HFFc6 (cell line): ENCODE results near the gene GATAD2A. TPM values are rescaled to one million over a fixed set of nuclear protein-coding genes. Genes with fewer than 3 reads are reported as not detected.

Experiments
- DNase-seq: peaks from one replicate; pipeline ENCODE4 v3.0.0-alpha.2; 2018
- H3K27ac Mint-ChIP-seq: 2 replicates; pipeline ENCODE4 v1.8.0; 2020; ENCODE audit warnings: mild to moderate bottlenecking, mixed read lengths
- H3K27me3 Mint-ChIP-seq: 2 replicates; pipeline ENCODE4 v1.8.0; 2021; ENCODE audit warnings: mild to moderate bottlenecking, moderate library complexity, mixed read lengths; ENCODE audit not compliant: insufficient read depth
- H3K36me3 Mint-ChIP-seq: 2 replicates; pipeline ENCODE4 v1.8.0; 2021; ENCODE audit warnings: low read depth, mixed read lengths
- H3K4me1 Mint-ChIP-seq: 2 replicates; pipeline ENCODE4 v1.8.0; 2020; ENCODE audit warnings: low read depth, mixed read lengths
- H3K4me3 Mint-ChIP-seq: 2 replicates; pipeline ENCODE4 v1.8.0; 2020; ENCODE audit warnings: mild to moderate bottlenecking, moderate library complexity, mixed read lengths
- H3K9me3 Mint-ChIP-seq: 2 replicates; pipeline ENCODE4 v1.8.0; 2020; ENCODE audit warnings: mild to moderate bottlenecking, mixed read lengths
- total RNA-seq, 6 experiments: library from RNA; stranded (reverse); fragmentation: NEBNext Ultra II Directional; extraction: Animal tissue kit (Norgen Biotek cat#: 25700); gene quantifications; 2 replicates in 1 of 6; 3 replicates in 5 of 6; pipeline ENCODE4 v1.2.3, GENCODE V29; 2021
- TF ChIP-seq, protein P1 (sequence below): fragments of 200-600 bp; sonication (generic); IDR thresholded peaks from 2 replicates; pipeline ENCODE4 v1.5.0; 2021; ENCODE audit warnings: antibody characterized with exemption, mild to moderate bottlenecking

The GATAD2A gene
- total RNA-seq, 6 experiments from 2014 or later = 107 to 123 (median 112) TPM

DNA sequence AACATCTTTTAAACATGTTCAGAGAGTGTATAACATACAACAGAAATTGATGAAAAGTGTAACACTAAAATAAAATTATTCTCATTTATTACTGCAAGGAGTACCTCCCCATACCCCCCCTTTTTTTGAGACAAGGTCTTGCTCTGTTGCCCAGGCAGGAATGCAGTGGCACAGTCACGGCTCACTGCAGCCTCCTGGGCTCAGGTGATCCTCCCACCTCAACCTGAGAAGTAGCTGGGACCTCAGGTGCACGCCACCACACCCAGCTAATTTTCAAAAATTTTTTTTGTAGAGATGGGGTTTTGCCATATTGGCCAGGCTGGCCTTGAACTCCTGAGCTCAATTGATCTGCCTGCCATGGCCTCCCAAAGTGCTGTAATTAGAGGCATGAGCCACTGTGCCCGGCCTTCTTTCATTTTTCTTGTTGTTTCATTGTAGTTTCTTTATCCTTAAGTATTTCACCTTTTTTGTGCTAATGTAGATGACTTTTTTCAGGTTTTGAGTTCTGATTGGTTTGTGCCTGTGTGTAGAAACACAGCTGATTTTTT, 28.3 kb downstream of the GATAD2A start:
- DNase-seq = no peak
- no peaks in the 10 kb centered on the region for H3K36me3 Mint-ChIP-seq
- H3K27me3 Mint-ChIP-seq = no peaks in the 10 kb centered on the region; the same call in 1 of the 2 replicates
- no peak overlapping the region for H3K4me3 Mint-ChIP-seq
- no peak overlapping the region for H3K27ac Mint-ChIP-seq
- H3K4me1 Mint-ChIP-seq = no peaks in the 10 kb centered on the region; the same call in 1 of the 2 replicates
- TF ChIP-seq, protein P1, sequence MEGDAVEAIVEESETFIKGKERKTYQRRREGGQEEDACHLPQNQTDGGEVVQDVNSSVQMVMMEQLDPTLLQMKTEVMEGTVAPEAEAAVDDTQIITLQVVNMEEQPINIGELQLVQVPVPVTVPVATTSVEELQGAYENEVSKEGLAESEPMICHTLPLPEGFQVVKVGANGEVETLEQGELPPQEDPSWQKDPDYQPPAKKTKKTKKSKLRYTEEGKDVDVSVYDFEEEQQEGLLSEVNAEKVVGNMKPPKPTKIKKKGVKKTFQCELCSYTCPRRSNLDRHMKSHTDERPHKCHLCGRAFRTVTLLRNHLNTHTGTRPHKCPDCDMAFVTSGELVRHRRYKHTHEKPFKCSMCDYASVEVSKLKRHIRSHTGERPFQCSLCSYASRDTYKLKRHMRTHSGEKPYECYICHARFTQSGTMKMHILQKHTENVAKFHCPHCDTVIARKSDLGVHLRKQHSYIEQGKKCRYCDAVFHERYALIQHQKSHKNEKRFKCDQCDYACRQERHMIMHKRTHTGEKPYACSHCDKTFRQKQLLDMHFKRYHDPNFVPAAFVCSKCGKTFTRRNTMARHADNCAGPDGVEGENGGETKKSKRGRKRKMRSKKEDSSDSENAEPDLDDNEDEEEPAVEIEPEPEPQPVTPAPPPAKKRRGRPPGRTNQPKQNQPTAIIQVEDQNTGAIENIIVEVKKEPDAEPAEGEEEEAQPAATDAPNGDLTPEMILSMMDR = no peak
- no peaks in the 10 kb centered on the region for H3K9me3 Mint-ChIP-seq

DNA sequence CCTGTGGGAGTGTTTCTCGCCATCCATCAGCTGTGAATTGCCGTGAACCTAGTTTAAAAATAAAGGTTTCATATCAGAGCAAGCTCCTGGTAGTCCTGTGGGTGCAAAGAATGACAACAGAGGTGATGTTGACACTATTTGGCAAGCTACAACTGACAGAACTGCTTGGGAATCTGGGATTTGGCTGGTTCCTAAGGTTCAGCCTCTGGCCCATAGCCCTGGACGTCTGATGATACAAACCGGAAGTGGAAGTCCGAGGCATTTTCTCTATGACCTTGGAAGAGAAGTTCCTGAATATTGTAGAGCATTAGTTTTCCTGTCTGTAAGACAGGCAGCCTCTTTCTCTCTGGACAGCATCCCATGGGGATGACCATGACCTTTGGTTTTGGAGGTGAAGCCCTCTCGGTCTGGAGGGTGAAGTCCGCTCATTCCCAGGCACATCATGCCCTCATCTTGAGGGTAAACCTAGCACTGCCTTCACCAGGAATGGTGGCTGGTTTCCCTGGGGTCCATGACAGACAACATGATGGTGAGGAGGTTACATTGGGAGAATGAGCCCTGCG, 29.1 kb downstream of the GATAD2A start:
- Mint-ChIP-seq H3K4me3 (no peak overlapping the region), H3K4me1 (no peaks in the 10 kb centered on the region; the same call in 1 of the 2 replicates), H3K36me3 (no peaks in the 10 kb centered on the region), H3K9me3 (no peaks in the 10 kb centered on the region), H3K27ac (no peak overlapping the region), H3K27me3 (no peaks in the 10 kb centered on the region; the same call in 1 of the 2 replicates)
- no peak for DNase-seq
- TF ChIP-seq, protein P1 = no peak

DNA sequence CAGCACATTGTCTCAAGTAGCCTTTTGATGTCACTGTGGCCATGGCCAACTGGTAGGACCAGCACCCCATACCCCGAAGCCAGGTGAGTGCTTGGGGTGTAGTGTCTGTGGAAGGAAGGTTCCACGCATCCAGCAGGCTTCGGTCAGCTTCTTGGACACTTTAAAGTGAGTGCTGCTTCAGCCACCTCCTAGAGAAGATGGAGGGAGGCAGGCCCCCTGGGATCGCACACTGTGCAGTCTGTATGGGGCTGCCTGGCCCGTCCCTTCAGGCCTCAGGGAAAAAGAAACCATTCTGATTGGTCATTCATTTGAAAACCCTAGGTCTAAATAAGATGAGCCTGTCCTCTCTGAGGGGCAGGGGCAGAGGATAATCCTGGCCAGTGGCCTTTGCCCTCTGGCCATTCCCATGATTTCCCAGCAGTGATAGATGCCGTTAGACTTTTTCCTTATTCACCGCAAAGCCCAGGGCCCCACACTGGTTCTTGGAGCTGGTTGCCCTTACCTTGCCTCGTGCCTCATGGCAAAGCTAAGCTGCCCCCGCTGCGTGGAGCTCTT, 30.7 kb downstream of the GATAD2A start:
- no peak for DNase-seq
- TF ChIP-seq, protein P1 = no peak
- peaks cover 6% of the 10 kb centered on the region for H3K4me1 Mint-ChIP-seq
- H3K27ac Mint-ChIP-seq = no peak overlapping the region
- no peak overlapping the region for H3K4me3 Mint-ChIP-seq
- H3K27me3 Mint-ChIP-seq = no peaks in the 10 kb centered on the region; the same call in 1 of the 2 replicates
- H3K36me3 Mint-ChIP-seq = peaks cover 5% of the 10 kb centered on the region; the same call in 1 of the 2 replicates
- H3K9me3 Mint-ChIP-seq = no peaks in the 10 kb centered on the region

DNA sequence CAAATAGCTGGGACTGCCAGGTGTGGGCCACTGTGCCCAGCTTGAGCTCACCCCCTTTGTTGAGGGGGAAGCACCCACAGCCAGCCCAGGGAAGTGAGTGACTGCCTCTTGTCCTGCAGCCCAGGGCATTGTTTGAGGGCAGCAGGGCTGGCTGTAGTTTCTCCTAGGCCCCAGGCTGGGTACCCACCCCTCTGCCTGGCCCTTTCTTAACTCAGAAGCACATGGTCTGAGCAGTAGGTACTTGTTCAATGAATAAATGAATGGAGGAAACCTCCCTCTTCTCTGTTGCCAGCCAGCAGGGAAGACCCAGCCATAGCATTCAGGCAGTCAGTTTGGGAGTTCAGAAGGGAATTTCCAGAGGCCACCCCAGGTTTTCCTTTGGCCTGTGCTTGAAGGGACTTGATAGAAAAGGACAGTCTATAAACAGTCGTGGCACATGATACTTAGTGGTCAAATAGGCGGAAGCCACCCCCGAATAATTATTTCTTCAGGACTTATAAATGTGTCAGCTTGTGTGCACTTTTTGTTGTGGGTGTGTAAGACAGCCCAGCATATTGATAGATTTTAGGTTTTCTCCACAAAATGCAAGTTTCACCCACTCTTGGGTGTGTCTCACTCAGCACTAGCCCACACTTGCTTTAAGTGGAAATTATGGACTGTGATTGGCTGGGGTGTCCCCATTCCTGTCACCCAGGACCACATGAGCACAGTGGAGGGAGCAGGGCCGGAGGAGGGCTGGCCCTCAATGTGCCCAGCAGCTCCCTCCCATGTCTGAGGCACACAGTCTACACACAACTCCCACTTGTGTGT, 33.1 kb downstream of the GATAD2A start:
- no peak overlapping the region for H3K27ac Mint-ChIP-seq
- no peak overlapping the region for H3K4me3 Mint-ChIP-seq
- no peaks in the 10 kb centered on the region for H3K9me3 Mint-ChIP-seq
- peaks cover 5% of the 10 kb centered on the region; the same call in 1 of the 2 replicates for H3K36me3 Mint-ChIP-seq
- DNase-seq = no peak
- H3K4me1 Mint-ChIP-seq = peaks cover 6% of the 10 kb centered on the region
- TF ChIP-seq, protein P1 = no peak
- H3K27me3 Mint-ChIP-seq = no peaks in the 10 kb centered on the region

DNA sequence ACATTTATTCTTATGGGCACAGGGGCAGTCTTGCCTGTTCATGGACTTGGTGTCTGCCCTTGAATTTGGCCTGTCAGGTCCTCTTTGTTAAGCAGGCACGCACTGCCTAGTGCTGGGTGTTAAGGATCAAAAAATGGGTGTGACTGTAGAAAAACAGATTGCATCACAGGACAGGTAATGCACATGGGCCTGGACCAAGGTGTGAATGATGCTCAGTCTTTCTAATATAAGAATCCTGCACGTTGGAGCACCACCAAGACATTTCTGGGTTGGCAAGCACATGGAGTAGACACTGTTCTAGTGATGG, 33.7 kb downstream of the GATAD2A start:
- H3K4me1 Mint-ChIP-seq = peaks cover 7% of the 10 kb centered on the region
- no peak for DNase-seq
- no peaks in the 10 kb centered on the region for H3K27me3 Mint-ChIP-seq
- peaks cover 5% of the 10 kb centered on the region; the same call in 1 of the 2 replicates for H3K36me3 Mint-ChIP-seq
- H3K27ac Mint-ChIP-seq = no peak overlapping the region
- TF ChIP-seq, protein P1 = no peak
- H3K9me3 Mint-ChIP-seq = no peaks in the 10 kb centered on the region
- no peak overlapping the region for H3K4me3 Mint-ChIP-seq
